Activated T-helper 17 cell treated with anti-CD3 and anti-CD28 coated beads, Interleukin-2, amount 50 U/mL, for 72 hours (primary cell): Measurements from ENCODE around the gene KLHL29. TPM values are rescaled to one million over a fixed set of nuclear protein-coding genes. Genes with fewer than 3 reads are reported as not detected.

Experiments
- ATAC-seq: fragments of 150-1000 bp; cut with Tn5 transposase; replicated peaks from 2 replicates; pipeline ENCODE4 v1.10.0; 2021; ENCODE audit warnings: mild to moderate bottlenecking, moderate library complexity
- H3K27ac Mint-ChIP-seq: one replicate; pipeline ENCODE4 v1.8.0; 2022; ENCODE audit warnings: mixed read lengths
- H3K27me3 Mint-ChIP-seq: one replicate; pipeline ENCODE4 v1.8.0; 2022; ENCODE audit warnings: mixed read lengths
- H3K36me3 Mint-ChIP-seq: one replicate; pipeline ENCODE4 v1.8.0; 2022; ENCODE audit warnings: low read depth, mild to moderate bottlenecking, mixed read lengths
- H3K4me1 Mint-ChIP-seq: one replicate; pipeline ENCODE4 v1.8.0; 2022; ENCODE audit warnings: mixed read lengths
- H3K4me3 Mint-ChIP-seq: one replicate; pipeline ENCODE4 v1.8.0; 2022; ENCODE audit warnings: mild to moderate bottlenecking, mixed read lengths
- H3K9me3 Mint-ChIP-seq: one replicate; pipeline ENCODE4 v1.8.0; 2022; ENCODE audit warnings: mixed read lengths
- total RNA-seq, 2 donors: library from RNA; stranded (reverse); gene quantifications; one replicate each; pipeline ENCODE4 v1.2.3, GENCODE V29; 2022

The KLHL29 gene
- total RNA-seq, 2 donors from 2014 or later = 0.26 to 0.56 TPM

DNA sequence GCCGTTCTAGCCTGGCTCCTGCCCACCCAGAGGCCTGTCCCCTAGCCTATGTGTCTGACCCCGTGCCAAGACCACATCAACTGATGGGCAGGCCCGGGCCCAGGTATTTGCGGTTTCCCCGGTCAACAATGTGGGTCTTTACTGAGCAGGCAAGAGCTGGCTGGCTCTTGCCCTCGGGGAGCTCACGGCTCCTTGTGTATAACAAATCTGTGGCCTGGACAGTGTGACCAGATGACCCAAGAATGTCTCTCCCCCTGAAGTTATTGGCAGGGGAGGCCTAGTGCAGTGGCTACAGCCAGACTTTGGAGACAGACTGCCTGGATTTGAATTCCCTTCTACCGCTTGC, 179.6 kb downstream of the KLHL29 start:
- no peaks in the 10 kb centered on the region for H3K36me3 Mint-ChIP-seq
- no peaks in the 10 kb centered on the region for H3K9me3 Mint-ChIP-seq
- H3K27ac Mint-ChIP-seq = no peak overlapping the region
- H3K27me3 Mint-ChIP-seq = no peaks in the 10 kb centered on the region
- H3K4me1 Mint-ChIP-seq = no peaks in the 10 kb centered on the region
- no peak overlapping the region for H3K4me3 Mint-ChIP-seq
- no peak for ATAC-seq

DNA sequence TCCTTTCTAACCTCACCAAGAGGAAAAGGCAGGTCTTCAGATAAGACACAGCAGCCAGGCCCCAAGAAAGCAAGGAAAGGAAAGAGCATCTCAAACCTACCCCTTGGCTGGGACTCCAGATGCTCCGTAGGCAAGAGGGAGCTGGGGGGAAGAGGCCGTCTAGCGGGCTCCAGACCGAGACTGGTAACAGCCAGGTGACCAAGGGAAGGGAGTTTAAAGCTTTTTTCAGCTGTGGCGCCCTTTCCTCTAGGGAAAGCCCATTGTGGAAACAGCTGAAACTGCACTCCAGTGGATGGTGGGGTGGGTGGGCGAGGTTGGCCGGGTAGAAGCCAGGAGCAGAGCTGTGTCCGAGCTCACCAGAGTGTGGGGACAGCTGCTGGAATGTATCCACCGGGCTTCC, 180.4 kb downstream of the KLHL29 start:
- Mint-ChIP-seq H3K27me3 (no peaks in the 10 kb centered on the region), H3K36me3 (no peaks in the 10 kb centered on the region), H3K4me3 (no peak overlapping the region), H3K9me3 (no peaks in the 10 kb centered on the region), H3K27ac (no peak overlapping the region), H3K4me1 (no peaks in the 10 kb centered on the region)
- no peak for ATAC-seq

DNA sequence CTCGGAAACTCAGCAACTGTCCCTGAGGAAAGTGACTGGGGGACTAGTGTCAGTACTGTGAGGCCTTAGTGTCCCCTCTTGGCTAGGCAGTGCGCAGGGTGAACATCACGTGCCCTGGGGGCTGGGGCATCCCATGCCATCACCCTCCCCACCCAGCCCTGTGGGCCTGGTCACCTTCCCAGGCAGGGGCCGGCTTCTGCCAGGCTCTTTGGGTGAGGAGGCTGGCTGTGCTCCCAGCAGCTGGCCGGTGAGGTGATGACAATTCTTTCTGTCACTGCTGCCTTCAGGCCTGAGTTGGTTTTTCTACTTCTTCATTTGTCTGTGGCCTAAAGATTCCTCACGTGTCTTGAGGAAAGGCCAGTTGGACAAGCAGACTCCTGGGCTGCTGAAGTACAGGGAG, 180.8 kb downstream of the KLHL29 start:
- Mint-ChIP-seq H3K4me3 (no peak overlapping the region), H3K36me3 (no peaks in the 10 kb centered on the region), H3K27ac (no peak overlapping the region), H3K4me1 (no peaks in the 10 kb centered on the region), H3K27me3 (no peaks in the 10 kb centered on the region), H3K9me3 (no peaks in the 10 kb centered on the region)
- ATAC-seq = no peak

DNA sequence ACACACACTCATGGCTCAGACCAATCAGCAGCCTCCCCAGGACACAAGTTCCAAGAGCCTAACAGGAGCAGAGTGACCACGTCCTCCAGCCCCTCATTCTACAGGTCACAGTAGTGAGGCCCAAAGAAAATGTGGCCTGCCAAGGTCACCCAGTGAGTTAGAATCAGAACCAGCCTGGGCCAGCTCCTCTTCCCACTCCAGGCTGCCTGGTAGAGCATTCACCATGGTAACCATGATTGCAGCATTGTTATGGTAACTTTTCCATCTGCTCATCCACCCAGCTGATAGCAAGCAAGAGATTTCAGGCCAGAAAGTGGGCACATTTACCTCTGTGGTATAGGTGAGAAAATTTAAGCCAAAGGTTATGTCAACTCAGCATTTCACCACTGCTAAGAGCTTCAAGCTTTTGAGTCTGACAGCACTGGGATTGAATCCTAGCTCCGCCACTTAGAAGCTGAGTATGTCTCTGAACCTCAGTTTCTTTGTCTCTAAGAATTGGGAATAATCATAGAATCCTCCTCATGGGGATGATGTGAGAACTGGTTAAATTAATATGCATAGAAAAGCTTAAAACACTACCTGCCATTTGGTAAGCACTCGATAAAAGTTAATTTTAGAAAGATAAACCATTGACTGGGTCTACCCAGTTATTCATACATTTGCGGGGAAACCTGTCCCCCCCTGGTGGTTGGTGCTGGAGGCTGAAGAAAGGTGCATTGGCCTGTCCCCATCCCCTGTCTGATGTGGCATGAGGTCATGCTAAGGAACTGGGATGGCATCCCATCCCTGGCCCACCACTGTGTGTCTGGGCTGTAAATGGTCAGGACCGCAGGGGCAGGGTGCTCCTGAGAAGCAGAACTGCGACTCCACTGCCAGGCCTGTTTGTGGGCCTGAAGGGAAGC, 181.5 kb downstream of the KLHL29 start:
- Mint-ChIP-seq H3K27ac (no peak overlapping the region), H3K9me3 (no peaks in the 10 kb centered on the region), H3K4me1 (no peaks in the 10 kb centered on the region), H3K36me3 (no peaks in the 10 kb centered on the region), H3K4me3 (no peak overlapping the region), H3K27me3 (no peaks in the 10 kb centered on the region)
- ATAC-seq = no peak

DNA sequence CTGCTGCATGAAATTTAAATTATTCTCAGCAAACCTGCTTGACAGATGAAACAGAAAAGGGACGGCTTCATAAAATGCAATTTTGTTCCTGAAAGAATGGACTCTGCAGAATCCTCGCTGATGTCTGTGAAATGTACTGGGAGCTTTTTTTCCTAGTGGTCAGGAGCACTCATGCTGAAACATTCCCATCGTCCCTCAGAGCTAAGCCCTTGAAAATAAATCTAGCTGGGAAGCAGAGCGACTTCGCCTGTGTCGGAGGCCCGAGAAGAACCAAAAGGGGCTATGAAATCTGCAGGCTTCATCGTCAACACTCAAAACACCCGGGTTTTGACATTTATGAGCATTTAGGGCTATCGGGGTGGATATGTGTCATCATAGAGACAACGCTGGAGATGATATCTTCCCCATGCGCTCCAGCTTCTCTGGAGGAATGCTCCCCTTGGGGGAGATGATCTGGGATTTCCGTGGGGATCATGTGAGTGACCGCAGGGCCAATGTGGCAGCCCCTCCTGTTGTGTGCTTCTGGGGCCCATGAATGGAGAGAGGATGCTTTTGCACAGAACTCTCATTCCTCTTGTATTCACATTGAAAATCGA, 182.3 kb downstream of the KLHL29 start:
- Mint-ChIP-seq H3K27ac (no peak overlapping the region), H3K27me3 (no peaks in the 10 kb centered on the region), H3K9me3 (no peaks in the 10 kb centered on the region), H3K36me3 (no peaks in the 10 kb centered on the region), H3K4me3 (no peak overlapping the region), H3K4me1 (no peaks in the 10 kb centered on the region)
- no peak for ATAC-seq

DNA sequence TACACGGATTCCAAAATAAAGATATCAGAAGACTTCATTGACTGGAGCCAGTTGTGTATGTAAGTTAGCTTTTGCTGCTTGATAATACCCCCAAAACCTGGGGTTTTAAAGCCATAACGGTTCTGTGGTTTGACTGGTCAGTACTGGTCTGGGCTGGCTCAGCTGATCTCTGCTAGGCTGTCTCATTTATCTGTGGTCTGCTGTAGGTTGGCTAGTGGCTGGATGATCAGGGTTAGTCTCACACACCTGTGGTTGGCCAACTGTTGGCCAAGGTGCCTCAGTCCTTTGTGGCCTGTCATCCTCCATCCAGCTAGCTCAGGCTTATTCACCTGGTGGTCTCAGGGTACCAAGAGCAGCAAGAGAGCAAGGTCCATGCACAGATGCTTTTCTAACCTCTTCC, 183.2 kb downstream of the KLHL29 start:
- H3K4me3 Mint-ChIP-seq = no peak overlapping the region
- ATAC-seq = no peak
- H3K4me1 Mint-ChIP-seq = no peaks in the 10 kb centered on the region
- no peaks in the 10 kb centered on the region for H3K36me3 Mint-ChIP-seq
- no peaks in the 10 kb centered on the region for H3K27me3 Mint-ChIP-seq
- H3K27ac Mint-ChIP-seq = no peak overlapping the region
- H3K9me3 Mint-ChIP-seq = no peaks in the 10 kb centered on the region

DNA sequence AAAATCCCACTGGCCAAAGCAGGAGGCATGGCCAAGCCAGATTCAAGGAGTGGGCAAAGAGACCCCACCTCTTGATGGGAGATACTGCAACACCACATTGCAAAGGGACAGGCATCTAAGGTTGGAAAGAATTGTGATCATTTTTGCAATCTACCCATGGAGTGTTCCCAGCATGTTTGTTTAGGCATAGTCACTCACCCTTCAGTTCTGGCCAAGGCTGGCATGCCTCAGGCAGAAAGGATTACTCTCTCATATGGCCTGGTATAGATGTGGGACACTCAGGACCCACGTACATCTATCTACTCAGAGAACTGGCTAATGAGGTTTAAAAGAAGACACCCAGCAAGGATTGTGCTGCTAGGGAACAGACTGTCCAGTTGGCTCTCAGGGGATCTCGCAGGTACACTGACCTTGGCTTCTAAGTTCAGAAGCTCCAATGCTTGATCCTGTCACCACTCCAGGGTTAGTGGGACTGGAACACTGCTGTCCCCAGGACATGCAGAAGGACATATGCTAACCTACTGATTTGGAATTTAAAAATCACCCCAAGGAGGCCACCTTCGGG, 183.7 kb downstream of the KLHL29 start:
- Mint-ChIP-seq H3K9me3 (no peaks in the 10 kb centered on the region), H3K4me1 (no peaks in the 10 kb centered on the region), H3K27me3 (no peaks in the 10 kb centered on the region), H3K36me3 (no peaks in the 10 kb centered on the region), H3K4me3 (no peak overlapping the region), H3K27ac (no peak overlapping the region)
- no peak for ATAC-seq

DNA sequence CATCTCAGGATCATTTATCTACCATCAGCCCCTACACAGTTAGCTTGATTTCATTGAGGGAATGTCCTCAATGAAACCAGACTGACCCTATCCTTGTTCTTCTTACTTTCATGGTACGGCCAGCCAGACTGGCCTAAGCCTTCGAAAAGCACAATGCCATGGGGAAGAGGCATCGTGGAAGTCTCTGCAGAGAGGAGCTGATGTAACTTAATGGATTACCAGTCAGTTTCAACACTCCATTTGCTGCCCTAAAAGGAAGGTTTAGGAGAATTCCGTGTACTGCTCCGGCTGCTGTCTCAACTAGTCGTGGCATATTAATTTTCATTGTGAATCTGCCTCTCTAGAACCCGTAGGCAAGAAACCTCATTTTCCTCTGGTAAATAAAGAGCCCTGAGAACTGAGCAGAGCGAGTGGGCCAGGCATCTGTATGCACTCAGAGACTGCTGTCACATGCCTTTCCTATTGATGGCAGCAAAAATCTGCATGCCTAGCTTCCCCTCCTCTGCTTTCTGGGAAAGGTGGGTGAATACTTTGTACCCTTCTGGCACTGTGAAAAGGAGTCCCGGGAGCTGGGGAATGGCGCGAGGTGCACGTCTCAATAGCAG, 184.9 kb downstream of the KLHL29 start:
- H3K27me3 Mint-ChIP-seq = no peaks in the 10 kb centered on the region
- H3K4me3 Mint-ChIP-seq = no peak overlapping the region
- H3K9me3 Mint-ChIP-seq = no peaks in the 10 kb centered on the region
- no peaks in the 10 kb centered on the region for H3K36me3 Mint-ChIP-seq
- no peak overlapping the region for H3K27ac Mint-ChIP-seq
- ATAC-seq = no peak
- H3K4me1 Mint-ChIP-seq = no peaks in the 10 kb centered on the region

DNA sequence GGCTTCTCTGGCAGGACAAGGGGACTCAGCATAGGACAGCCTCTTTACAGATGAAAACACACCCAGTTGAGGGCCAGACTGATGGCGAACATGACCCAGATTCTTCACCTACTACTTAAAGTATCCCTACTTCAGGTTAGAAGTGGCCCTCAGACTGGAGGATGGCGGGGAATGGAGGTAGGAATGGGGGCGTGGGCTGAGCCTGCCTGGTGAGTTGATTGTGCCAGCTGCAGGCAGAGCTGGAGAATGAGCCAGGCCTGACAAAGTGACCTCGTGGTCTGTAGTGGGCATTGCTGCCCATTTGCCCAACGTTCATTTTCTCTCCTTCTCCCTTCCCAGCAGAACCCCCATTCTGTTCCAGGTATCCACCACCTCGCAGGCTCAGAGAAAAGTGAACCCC, 186.1 kb downstream of the KLHL29 start:
- no peak overlapping the region for H3K27ac Mint-ChIP-seq
- no peaks in the 10 kb centered on the region for H3K27me3 Mint-ChIP-seq
- H3K9me3 Mint-ChIP-seq = no peaks in the 10 kb centered on the region
- ATAC-seq = no peak
- no peak overlapping the region for H3K4me3 Mint-ChIP-seq
- no peaks in the 10 kb centered on the region for H3K4me1 Mint-ChIP-seq
- H3K36me3 Mint-ChIP-seq = no peaks in the 10 kb centered on the region

DNA sequence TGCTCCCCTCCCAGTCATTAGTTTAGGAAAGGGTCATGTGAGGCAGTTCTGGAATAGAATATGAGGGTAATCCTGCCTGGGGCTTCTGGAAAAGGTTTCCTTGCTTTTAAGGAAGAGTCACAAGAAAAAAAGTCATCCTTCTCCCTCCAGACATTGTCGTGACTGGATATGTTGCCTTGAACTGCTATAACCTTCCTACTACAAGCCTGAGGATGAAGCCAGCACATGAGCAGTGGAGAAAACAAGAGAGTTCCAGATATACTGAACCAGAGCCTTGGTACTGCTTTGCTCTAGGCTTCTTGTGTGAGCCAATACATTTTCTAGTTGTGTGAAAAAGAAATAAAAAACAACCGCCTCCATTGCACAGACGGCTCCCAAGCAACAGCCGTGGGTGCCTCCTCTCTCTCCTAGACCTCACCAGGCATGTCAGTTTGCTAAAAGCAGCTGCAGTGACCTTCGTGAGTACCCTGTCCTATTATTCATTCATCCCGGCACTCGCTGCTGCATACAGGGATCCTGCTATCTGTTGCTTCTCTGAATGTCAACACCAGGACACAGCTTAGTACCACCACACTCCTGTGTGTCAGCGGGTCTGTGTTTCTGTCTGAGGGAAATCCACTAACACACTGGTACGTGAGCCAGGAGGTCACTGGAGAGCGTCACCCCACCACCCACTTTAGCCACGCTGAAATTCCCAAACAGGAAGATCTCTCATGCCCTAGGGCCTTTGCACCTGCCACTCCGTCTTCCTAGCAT, 186.7 kb downstream of the KLHL29 start:
- H3K4me1 Mint-ChIP-seq = no peaks in the 10 kb centered on the region
- no peaks in the 10 kb centered on the region for H3K36me3 Mint-ChIP-seq
- H3K9me3 Mint-ChIP-seq = no peaks in the 10 kb centered on the region

DNA sequence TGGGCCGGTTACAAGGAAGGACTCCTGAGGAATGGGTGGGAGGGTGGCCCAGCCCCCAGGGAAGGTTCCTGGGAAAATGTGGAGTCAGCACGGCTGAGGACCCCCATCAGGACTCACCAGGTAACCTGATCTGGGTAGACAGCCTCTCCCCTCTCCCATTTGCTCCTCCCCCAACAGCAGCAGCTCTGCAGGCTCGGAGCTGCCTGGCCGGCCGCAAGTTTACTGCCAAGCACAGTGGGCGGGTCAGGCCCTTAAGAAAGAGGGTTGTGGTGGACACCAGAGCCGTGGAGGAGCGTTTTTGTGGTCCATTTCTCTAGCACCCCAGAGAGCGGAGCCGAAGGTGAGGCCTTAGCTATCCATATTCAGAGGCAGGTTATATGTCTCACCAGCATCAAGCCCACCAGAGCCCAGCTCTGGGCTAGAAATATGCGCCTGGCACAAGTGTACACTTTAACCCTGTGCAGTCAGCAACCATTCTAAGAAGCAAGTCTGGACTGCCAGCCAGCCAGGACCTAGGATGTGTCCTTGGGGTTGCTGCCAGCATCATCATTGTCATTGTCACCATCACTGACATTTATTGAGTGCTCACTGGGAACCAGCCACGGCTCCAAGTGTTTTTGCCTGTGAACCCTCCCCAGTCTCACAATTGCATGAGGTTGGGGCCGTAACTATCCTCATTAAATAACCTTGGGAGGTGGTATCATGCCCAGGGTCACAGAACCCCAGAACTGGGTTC, 190.1 kb downstream of the KLHL29 start:
- no peaks in the 10 kb centered on the region for H3K9me3 Mint-ChIP-seq
- no peak overlapping the region for H3K27ac Mint-ChIP-seq

More for the DNA sequence above, 186.7 kb downstream of the KLHL29 start:
- ATAC-seq = no peak
- Mint-ChIP-seq H3K27ac (no peak overlapping the region), H3K4me3 (no peak overlapping the region), H3K27me3 (no peaks in the 10 kb centered on the region)

DNA sequence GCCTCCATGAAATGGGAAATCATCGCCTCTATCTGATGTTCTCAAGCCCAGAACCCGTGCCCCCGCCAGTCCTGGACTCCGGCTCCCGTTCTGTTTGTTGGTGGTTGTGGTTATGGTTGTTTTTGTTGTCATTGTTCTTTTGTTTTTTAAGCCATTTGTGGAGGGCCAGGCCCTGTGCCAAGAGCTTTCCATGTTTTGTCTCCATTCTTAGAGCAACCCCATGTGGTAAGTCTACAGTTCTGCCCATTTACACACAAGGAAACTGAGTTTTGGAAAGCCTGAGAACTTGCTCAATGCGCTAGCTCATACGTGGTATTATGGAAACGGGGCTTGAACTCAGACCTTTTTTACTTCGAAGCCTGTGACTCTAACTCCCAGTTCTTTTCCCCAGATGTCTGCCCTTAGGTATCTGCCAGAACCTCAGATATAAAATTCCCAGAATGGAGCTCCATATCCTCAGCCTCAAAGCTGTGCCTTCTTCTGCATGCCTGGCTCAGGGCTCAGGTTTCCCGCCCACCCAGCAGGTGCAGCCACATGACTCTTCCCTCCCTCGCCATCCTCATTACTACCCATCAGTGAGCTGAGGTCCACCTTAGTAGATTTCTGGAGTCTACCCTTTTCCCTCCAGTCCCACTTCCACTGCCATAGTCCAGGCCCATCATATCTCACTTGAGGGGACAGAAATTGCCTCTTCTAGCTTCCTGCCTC, 194.1 kb downstream of the KLHL29 start:
- no peak for ATAC-seq
- no peak overlapping the region for H3K27ac Mint-ChIP-seq
- no peaks in the 10 kb centered on the region for H3K4me1 Mint-ChIP-seq
- H3K36me3 Mint-ChIP-seq = no peaks in the 10 kb centered on the region
- H3K4me3 Mint-ChIP-seq = no peak overlapping the region
- no peaks in the 10 kb centered on the region for H3K27me3 Mint-ChIP-seq
- no peaks in the 10 kb centered on the region for H3K9me3 Mint-ChIP-seq

More for the DNA sequence above, 190.1 kb downstream of the KLHL29 start:
- no peak for ATAC-seq
- Mint-ChIP-seq H3K36me3 (no peaks in the 10 kb centered on the region), H3K4me3 (no peak overlapping the region), H3K27me3 (no peaks in the 10 kb centered on the region), H3K4me1 (no peaks in the 10 kb centered on the region)

DNA sequence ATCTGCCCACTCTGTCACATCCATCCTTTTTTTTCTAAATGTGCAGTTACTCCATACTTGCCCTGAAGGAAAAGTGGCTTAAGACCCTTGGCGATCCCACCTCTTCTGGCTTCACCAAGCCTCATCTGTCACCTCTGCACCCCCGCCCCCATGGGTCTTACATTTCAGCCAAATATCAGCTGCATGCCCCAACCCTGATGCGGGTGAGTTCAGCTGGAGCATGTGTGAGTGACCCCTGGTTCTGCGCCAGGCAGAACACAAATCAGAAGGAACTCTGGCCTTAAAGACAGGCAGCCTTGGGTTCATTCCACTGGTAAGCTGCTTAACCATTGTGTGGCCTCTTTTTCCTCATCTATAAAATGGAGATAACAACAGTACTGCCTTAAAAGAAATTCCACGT, 194.7 kb downstream of the KLHL29 start:
- no peak overlapping the region for H3K4me3 Mint-ChIP-seq

More for the DNA sequence above, 194.7 kb downstream of the KLHL29 start:
- H3K9me3 Mint-ChIP-seq = no peaks in the 10 kb centered on the region
- no peak for ATAC-seq
- no peak overlapping the region for H3K27ac Mint-ChIP-seq
- no peaks in the 10 kb centered on the region for H3K36me3 Mint-ChIP-seq
- no peaks in the 10 kb centered on the region for H3K27me3 Mint-ChIP-seq
- H3K4me1 Mint-ChIP-seq = no peaks in the 10 kb centered on the region
